GM21515 (cell line): Measurements from ENCODE around the gene ATAD1.
"Not testable (repeated sequence)": the region's sequence is repeated elsewhere in the genome, so short reads cannot be mapped to it uniquely, and the experiment has no call there.

Experiments
- ATAC-seq: cut with Tn5 transposase; IDR thresholded peaks from one replicate; pipeline ENCODE4 v1.9.1; 2021; ENCODE audit not compliant: unreplicated experiment

The ATAD1 gene

GRCh38 chr10:87817609-87818504 lies at the start of gene ATAD1:
ATAD1 (minus strand) TSS chr10:87818226; CDS start chr10:87814599, 3,627 bp downstream.
- ATAC-seq: peak; percentile 78

GRCh38 chr10:87867453-87867852 lies 49.4 kb upstream of the ATAD1 start:
- no peak for ATAC-seq

GRCh38 chr10:87866412-87866974 lies 48.5 kb upstream of the ATAD1 start:
- ATAC-seq: no peak

GRCh38 chr10:87865241-87865881 lies 47.3 kb upstream of the ATAD1 start:
- no peak for ATAC-seq

- ATAC-seq: no peak
Measured at GRCh38 chr10:87864496-87865059, 46.6 kb upstream of the ATAD1 start.

- peak; percentile 0 for ATAC-seq
Measured at GRCh38 chr10:87863951-87864495, 46.0 kb upstream of the ATAD1 start.

GRCh38 chr10:87863053-87863943 lies 45.3 kb upstream of the ATAD1 start, which contains the start of the genes KLLN and PTEN:
KLLN (minus strand) TSS chr10:87863533; CDS start chr10:87862487, 1,046 bp downstream.
PTEN (plus strand) TSS chr10:87863625; CDS start chr10:87864470, 845 bp downstream.
- peak; percentile 26 for ATAC-seq

GRCh38 chr10:87862679-87863052 lies 44.6 kb upstream of the ATAD1 start:
- peak; percentile 13 for ATAC-seq

- peak; percentile 58 for ATAC-seq
Measured at GRCh38 chr10:87861953-87862678, 44.1 kb upstream of the ATAD1 start.

GRCh38 chr10:87861566-87861952 lies 43.5 kb upstream of the ATAD1 start:
- peak; percentile 8 for ATAC-seq

GRCh38 chr10:87860816-87861403 lies 42.9 kb upstream of the ATAD1 start:
- no peak for ATAC-seq

- ATAC-seq: no peak
Measured at GRCh38 chr10:87860156-87860795, 42.2 kb upstream of the ATAD1 start.

- ATAC-seq: not testable (repeated sequence)
Measured at GRCh38 chr10:87855665-87856064, 37.6 kb upstream of the ATAD1 start.

- not testable (repeated sequence) for ATAC-seq
Measured at GRCh38 chr10:87855247-87855646, 37.2 kb upstream of the ATAD1 start.

GRCh38 chr10:87852089-87852488 lies 34.1 kb upstream of the ATAD1 start:
- no peak for ATAC-seq

GRCh38 chr10:87850742-87851205 lies 32.7 kb upstream of the ATAD1 start:
- no peak for ATAC-seq

GRCh38 chr10:87849001-87849400 lies 31.0 kb upstream of the ATAD1 start:
- no peak for ATAC-seq

GRCh38 chr10:87847550-87847949 lies 29.5 kb upstream of the ATAD1 start:
- ATAC-seq: no peak
